Hepatocyte (in vitro differentiated cells): ENCODE measurements around the gene TTC9.

ENCODE experiments used
- EZH2 ChIP-seq: fragments of 200-600 bp; sonication (generic); IDR thresholded peaks from 2 replicates; pipeline ENCODE4 v1.6.1; 2016; ENCODE audit warnings: antibody characterized with exemption, mild to moderate bottlenecking, borderline replicate concordance
- TF ChIP-seq, protein P1 (sequence below): fragments of 200-600 bp; sonication (generic); IDR thresholded peaks from 2 replicates; pipeline ENCODE4 v1.5.1; 2016; ENCODE audit warnings: antibody characterized with exemption, mild to moderate bottlenecking; ENCODE audit not compliant: poor library complexity

DNA sequence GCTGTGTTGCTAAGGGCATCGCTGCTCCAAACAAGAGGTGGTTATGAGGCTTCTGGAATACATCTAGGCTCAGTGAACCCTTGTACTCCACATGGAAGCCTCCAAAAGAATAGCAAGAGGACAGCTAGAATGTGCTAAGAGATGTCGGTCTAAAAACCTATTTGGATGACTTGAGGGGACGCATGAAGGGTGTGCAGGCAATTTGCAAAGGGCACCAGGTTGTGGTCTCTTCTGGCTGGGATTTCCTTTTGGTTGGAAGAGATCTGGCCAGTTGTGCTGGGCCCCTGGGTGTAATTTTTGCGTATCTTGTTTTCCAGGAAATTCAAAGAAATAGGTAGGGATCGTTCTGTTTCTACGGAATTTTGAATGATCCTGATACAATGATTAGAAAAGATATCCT is 4.2 kb downstream of the TTC9 start:
- TF ChIP-seq, protein P1, sequence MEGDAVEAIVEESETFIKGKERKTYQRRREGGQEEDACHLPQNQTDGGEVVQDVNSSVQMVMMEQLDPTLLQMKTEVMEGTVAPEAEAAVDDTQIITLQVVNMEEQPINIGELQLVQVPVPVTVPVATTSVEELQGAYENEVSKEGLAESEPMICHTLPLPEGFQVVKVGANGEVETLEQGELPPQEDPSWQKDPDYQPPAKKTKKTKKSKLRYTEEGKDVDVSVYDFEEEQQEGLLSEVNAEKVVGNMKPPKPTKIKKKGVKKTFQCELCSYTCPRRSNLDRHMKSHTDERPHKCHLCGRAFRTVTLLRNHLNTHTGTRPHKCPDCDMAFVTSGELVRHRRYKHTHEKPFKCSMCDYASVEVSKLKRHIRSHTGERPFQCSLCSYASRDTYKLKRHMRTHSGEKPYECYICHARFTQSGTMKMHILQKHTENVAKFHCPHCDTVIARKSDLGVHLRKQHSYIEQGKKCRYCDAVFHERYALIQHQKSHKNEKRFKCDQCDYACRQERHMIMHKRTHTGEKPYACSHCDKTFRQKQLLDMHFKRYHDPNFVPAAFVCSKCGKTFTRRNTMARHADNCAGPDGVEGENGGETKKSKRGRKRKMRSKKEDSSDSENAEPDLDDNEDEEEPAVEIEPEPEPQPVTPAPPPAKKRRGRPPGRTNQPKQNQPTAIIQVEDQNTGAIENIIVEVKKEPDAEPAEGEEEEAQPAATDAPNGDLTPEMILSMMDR, result no peak
- no peak for TF ChIP-seq EZH2
